HepG2 (cell line): ENCODE measurements around the gene CDH22. TPM values are rescaled to one million over a fixed set of nuclear protein-coding genes. Genes with fewer than 3 reads are reported as not detected.

Experiments
- ATF7 ChIP-seq, 2 experiments: fragments of 450-650 bp in 1 of 2; sonication (generic) in 1 of 2; formaldehyde crosslinking in 1 of 2; IDR thresholded peaks; 2 replicates each; pipeline versions ENCODE4 v1.4.0 to v1.6.1; 2016 to 2020; ENCODE audit warnings: antibody characterized with exemption in 1 of 2, mild to moderate bottlenecking in 1 of 2, missing genetic modification reagents in 1 of 2
- DR1 ChIP-seq: sonication (generic); formaldehyde crosslinking; IDR thresholded peaks from 2 replicates; pipeline ENCODE4 v1.8.0; 2021; ENCODE audit warnings: mild to moderate bottlenecking, missing genetic modification reagents, inconsistent platforms
- HOXD1 ChIP-seq: sonication (generic); formaldehyde crosslinking; IDR thresholded peaks from 2 replicates; pipeline ENCODE4 v1.5.0; 2020; ENCODE audit warnings: missing genetic modification reagents
- PATZ1 ChIP-seq: sonication (generic); formaldehyde crosslinking; IDR thresholded peaks from 2 replicates; pipeline ENCODE4 v1.4.0; 2020; ENCODE audit warnings: missing genetic modification reagents
- RFXAP ChIP-seq: sonication (generic); formaldehyde crosslinking; IDR thresholded peaks from 2 replicates; pipeline ENCODE4 v1.4.0; 2020; ENCODE audit warnings: missing genetic modification reagents, borderline replicate concordance
- ZBED4 ChIP-seq: sonication (generic); formaldehyde crosslinking; IDR thresholded peaks from 2 replicates; pipeline ENCODE4 v1.4.0; 2020; ENCODE audit warnings: missing genetic modification reagents, borderline replicate concordance
- ZBTB37 ChIP-seq: sonication (generic); formaldehyde crosslinking; IDR thresholded peaks from 2 replicates; pipeline ENCODE4 v1.4.0; 2020; ENCODE audit warnings: mild to moderate bottlenecking, missing genetic modification reagents
- ZBTB39 ChIP-seq: sonication (generic); formaldehyde crosslinking; IDR thresholded peaks from 2 replicates; pipeline ENCODE4 v1.5.0; 2020; ENCODE audit warnings: missing genetic modification reagents
- ZNF124 ChIP-seq: sonication (generic); formaldehyde crosslinking; IDR thresholded peaks from 2 replicates; pipeline ENCODE4 v1.4.0; 2020; ENCODE audit warnings: missing genetic modification reagents
- ZNF317 ChIP-seq: sonication (generic); formaldehyde crosslinking; IDR thresholded peaks from 2 replicates; pipeline ENCODE4 v1.5.0; 2020; ENCODE audit warnings: mild to moderate bottlenecking, missing genetic modification reagents
- ZNF816 ChIP-seq: sonication (generic); formaldehyde crosslinking; IDR thresholded peaks from 2 replicates; pipeline ENCODE4 v1.8.0; 2022; ENCODE audit warnings: missing genetic modification reagents, mild to moderate bottlenecking, borderline replicate concordance
- ZSCAN20 ChIP-seq: sonication (generic); formaldehyde crosslinking; IDR thresholded peaks from 2 replicates; pipeline ENCODE4 v1.4.0; 2020; ENCODE audit warnings: missing genetic modification reagents, mild to moderate bottlenecking, borderline replicate concordance
- polyA plus RNA-seq, 8 experiments: library from polyadenylated mRNA; depleted of rRNA in 3 of 8; stranded (reverse) in 7 of 8; unstranded in 1 of 8; fragments of >200 nt; fragmentation: Illumina TruSeq in 4 of 8; extraction: Trizol in 4 of 8; gene quantifications; 2 replicates each; pipeline versions ENCODE4 v1.2.1 to v1.2.3, GENCODE V29; 2011 to 2016; ENCODE audit warnings: low read depth in 4 of 8, missing spikeins in 1 of 8, mixed read lengths in 1 of 8; ENCODE audit not compliant: insufficient read depth in 1 of 8
- total RNA-seq, 5 experiments: library from RNA; depleted of rRNA; stranded (reverse); fragments of >200 nt; fragmentation: Illumina TruSeq; extraction: Trizol; gene quantifications; 2 replicates each; pipeline ENCODE4 v1.2.3, GENCODE V29; 2016; ENCODE audit warnings: low read depth in 1 of 5

The CDH22 gene
- total and polyA plus RNA-seq, 2 of the 13 experiments (the other 11 are each of a cell fraction or from before 2014, with no cell fraction given) = not detected

GRCh38 chr20:46243707-46244628 is 64.3 kb downstream of the CDH22 start (continued):
- TF ChIP-seq ZBED4 (no peak), ATF7 (IDR thresholded peaks at IDR 0.05) (peak; percentile 93), ATF7 (CRISPR knock-in tag; IDR thresholded peaks at IDR 0.05) (no peak), ZSCAN20 (CRISPR knock-in tag) (no peak), ZBTB37 (no peak), PATZ1 (no peak), ZNF816 (CRISPR knock-in tag) (no peak), DR1 (CRISPR knock-in tag) (no peak), HOXD1 (CRISPR knock-in tag) (no peak), ZNF317 (CRISPR knock-in tag) (no peak), ZBTB39 (CRISPR knock-in tag) (no peak), RFXAP (CRISPR knock-in tag) (no peak), ZNF124 (CRISPR knock-in tag) (no peak)
